ENCODE results near the gene GALNT13. TPM values are rescaled to one million over a fixed set of nuclear protein-coding genes. Genes with fewer than 3 reads are reported as not detected.

GALNT13 gene
- polyA plus RNA-seq, 3 donors: not detected

DNA sequence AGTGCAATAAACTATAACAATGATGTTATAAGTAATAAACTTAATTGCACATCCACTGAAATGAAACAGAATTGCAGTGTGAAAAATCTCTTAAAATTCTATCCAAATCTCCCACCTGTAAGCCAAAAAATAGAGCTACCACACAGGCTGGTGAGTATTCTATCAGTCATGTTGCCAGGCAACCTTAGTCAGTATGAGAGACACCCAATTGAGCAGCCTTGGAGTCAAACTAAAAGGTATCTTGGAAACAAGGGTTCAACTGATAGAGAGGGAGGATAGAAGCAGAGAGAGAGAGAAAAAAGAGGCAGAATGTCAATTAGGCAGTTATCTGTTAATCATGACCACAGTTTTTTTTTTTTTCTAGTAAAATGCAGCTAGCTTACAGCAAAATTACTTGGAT, 45.8 kb downstream of the GALNT13 start:
- Histone ChIP-seq H3K4me2 (replicated peaks; ENCODE audit: extremely low read depth, low read length, poor library complexity, severe bottlenecking) (no peak overlapping the region), H3K36me3 (replicated peaks in 1 of 2; ENCODE audit: control insufficient read depth in 1 of 2, insufficient read depth in 2 of 2, low read length in 2 of 2) (no peaks in the 10 kb centered on the region), H4K20me1 (ENCODE audit: insufficient read depth, low read length) (no peaks in the 10 kb centered on the region), H3K9ac (ENCODE audit: insufficient read depth, low read length, poor library complexity, severe bottlenecking) (no peak overlapping the region), H3K9me3 (replicated peaks in 1 of 2; ENCODE audit: control insufficient read depth in 1 of 2, insufficient read depth in 1 of 2, low read length in 2 of 2) (peaks cover 11 to 12% of the 10 kb centered on the region in 2 donors), H3K4me1 (ENCODE audit: control insufficient read depth in 1 of 2, insufficient read depth in 2 of 2, low read length in 2 of 2) (no peaks in the 10 kb centered on the region), H3K27me3 (ENCODE audit: control insufficient read depth in 2 of 2, insufficient read depth in 2 of 2, low read length in 2 of 2) (no peaks in the 10 kb centered on the region), H3K4me3 (replicated peaks in 1 of 3; ENCODE audit: low read depth in 2 of 3, low read length in 3 of 3) (no peak overlapping the region), H2AFZ (ENCODE audit: insufficient read depth, low read depth, low read length, poor library complexity, severe bottlenecking) (no peak overlapping the region), H3K79me2 (ENCODE audit: insufficient read depth, low read length) (no peaks in the 10 kb centered on the region), H3K27ac (ENCODE audit: low read depth in 1 of 2, low read length in 2 of 2) (no peak overlapping the region)
- no peak for TF ChIP-seq CTCF (IDR thresholded peaks at IDR 0.05)
- Mint-ChIP-seq H3K36me3 (no peaks in the 10 kb centered on the region), H3K27ac (no peak overlapping the region), H3K27me3 (ENCODE audit: low read depth in 3 of 3) (no peaks in the 10 kb centered on the region), H3K4me3 (no peak overlapping the region), H3K9me3 (peaks cover 2 to 12% (median 6%) of the 10 kb centered on the region in 7 donors), H3K4me1 (no peaks in the 10 kb centered on the region)
- intact Hi-C loops (cut with micrococcal nuclease): no loop called here
- no peak for DNase-seq

DNA sequence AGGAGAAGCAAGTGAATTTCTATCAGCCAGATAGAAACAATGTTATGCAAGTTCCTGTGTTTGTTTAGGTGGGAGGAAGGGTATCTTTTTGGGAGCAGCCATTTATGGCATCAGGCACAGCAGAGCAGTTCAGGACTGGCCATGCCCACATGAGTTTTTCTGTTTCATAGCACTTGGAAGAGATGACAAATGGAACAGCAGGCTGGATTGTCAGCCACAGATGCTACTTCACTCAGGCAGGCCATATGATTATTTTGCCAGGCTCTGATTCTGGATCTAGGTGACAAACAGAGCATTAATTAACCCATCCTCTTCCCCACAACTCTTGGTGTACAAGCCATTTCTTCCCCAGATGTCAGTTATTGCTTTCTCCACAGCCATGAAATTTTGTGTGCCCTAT, 63.8 kb downstream of the GALNT13 start:
- DNase-seq: no peak
- no peaks in the 10 kb centered on the region for H3K4me1 Mint-ChIP-seq
- H3K9me3 Mint-ChIP-seq: peaks cover 0 to 10% (median 3%) of the 10 kb centered on the region in 7 donors
- H3K9me3 ChIP-seq (replicated peaks in 1 of 2; ENCODE audit: control insufficient read depth in 1 of 2, insufficient read depth in 1 of 2, low read length in 2 of 2): peaks cover 4 to 15% of the 10 kb centered on the region in 2 donors
- no peak overlapping the region for H3K4me2 ChIP-seq (replicated peaks; ENCODE audit: extremely low read depth, low read length, poor library complexity, severe bottlenecking)
- TF ChIP-seq CTCF (IDR thresholded peaks at IDR 0.05): no peak
- no peaks in the 10 kb centered on the region for H3K36me3 Mint-ChIP-seq
- H3K27ac ChIP-seq (ENCODE audit: low read depth in 1 of 2, low read length in 2 of 2): no peak overlapping the region
- H3K9ac ChIP-seq (ENCODE audit: insufficient read depth, low read length, poor library complexity, severe bottlenecking): no peak overlapping the region
- no peak overlapping the region for H2AFZ ChIP-seq (ENCODE audit: insufficient read depth, low read depth, low read length, poor library complexity, severe bottlenecking)
- H3K36me3 ChIP-seq (replicated peaks in 1 of 2; ENCODE audit: control insufficient read depth in 1 of 2, insufficient read depth in 2 of 2, low read length in 2 of 2): no peaks in the 10 kb centered on the region
- H3K27ac Mint-ChIP-seq: no peak overlapping the region
- no peaks in the 10 kb centered on the region for H3K4me1 ChIP-seq (ENCODE audit: control insufficient read depth in 1 of 2, insufficient read depth in 2 of 2, low read length in 2 of 2)
- H3K4me3 Mint-ChIP-seq: no peak overlapping the region
- intact Hi-C loops (cut with micrococcal nuclease): no loop called here
- H3K4me3 ChIP-seq (replicated peaks in 1 of 3; ENCODE audit: low read depth in 2 of 3, low read length in 3 of 3): no peak overlapping the region
- H4K20me1 ChIP-seq (ENCODE audit: insufficient read depth, low read length): no peaks in the 10 kb centered on the region
- H3K79me2 ChIP-seq (ENCODE audit: insufficient read depth, low read length): no peaks in the 10 kb centered on the region
- no peaks in the 10 kb centered on the region for H3K27me3 ChIP-seq (ENCODE audit: control insufficient read depth in 2 of 2, insufficient read depth in 2 of 2, low read length in 2 of 2)
- H3K27me3 Mint-ChIP-seq (ENCODE audit: low read depth in 3 of 3): peaks cover 0 to 2% (median 0%) of the 10 kb centered on the region in 3 donors

Data from CD14-positive monocyte (primary cell).